IMR-90 (cell line): ENCODE measurements around the gene FERMT2. TPM values are rescaled to one million over a fixed set of nuclear protein-coding genes. Genes with fewer than 3 reads are reported as not detected.

Experiments used
- ATAC-seq: fragments of 200-7000 bp; cut with Tn5 transposase; 2 replicates; pipeline ENCODE4 v1.9.1; 2020; ENCODE audit warnings: low read depth, mild to moderate bottlenecking, moderate library complexity
- BruUV-seq: library from RNA; stranded (reverse); fragments of 400-500 nt; replicated peaks from 2 replicates; lab custom pipeline; 2021; lab: Mats Ljungman, UMichigan
- CTCF ChIA-PET: fragments of 300-600 bp; formaldehyde crosslinking; extraction: SDS; loops from one replicate; lab custom pipeline; 2021; ENCODE audit warnings: antibody characterized with exemption; lab: Yijun Ruan, JAX
- POLR2A ChIA-PET: fragments of 300-600 bp; sonication (Branson Sonifier 250); formaldehyde crosslinking; loops from one replicate; lab custom pipeline; 2022; ENCODE audit warnings: antibody characterized with exemption; ENCODE audit not compliant: unreplicated experiment; lab: Charles Lee
- DNase-seq: peaks from one replicate; pipeline ENCODE4 v3.0.0; 2013
- H2AFZ ChIP-seq: replicated peaks from 2 replicates; pipeline ENCODE3; 2013; ENCODE audit warnings: low read length, mild to moderate bottlenecking; ENCODE audit not compliant: poor library complexity
- H2AK5ac ChIP-seq: 2 replicates; pipeline ENCODE4 v1.6.1; 2013; ENCODE audit warnings: low read depth, low read length, inconsistent platforms
- H2AK9ac ChIP-seq: replicated peaks from 2 replicates; pipeline ENCODE3; 2013; ENCODE audit warnings: mild to moderate bottlenecking, low read depth, low read length, moderate library complexity; ENCODE audit not compliant: poor library complexity
- H2BK120ac ChIP-seq: 2 replicates; pipeline ENCODE4 v1.6.1; 2013; ENCODE audit warnings: low read depth, low read length, inconsistent platforms
- H2BK15ac ChIP-seq: 3 replicates; pipeline ENCODE4 v1.6.1; 2013; ENCODE audit warnings: low read depth, low read length, inconsistent platforms
- H2BK20ac ChIP-seq: 2 replicates; pipeline ENCODE4 v1.6.1; 2013; ENCODE audit warnings: low read depth, mild to moderate bottlenecking, inconsistent platforms, low read length, moderate library complexity
- H2BK5ac ChIP-seq: 2 replicates; pipeline ENCODE4 v1.6.1; 2013; ENCODE audit warnings: mild to moderate bottlenecking, low read depth, low read length, inconsistent platforms; ENCODE audit not compliant: poor library complexity, severe bottlenecking
- H3K14ac ChIP-seq: replicated peaks from 2 replicates; pipeline ENCODE4 v1.6.1; 2013; ENCODE audit warnings: low read depth, low read length, inconsistent platforms
- H3K18ac ChIP-seq: 2 replicates; pipeline ENCODE4 v1.6.1; 2013; ENCODE audit warnings: low read depth, low read length, control low read depth
- H3K23ac ChIP-seq: 2 replicates; pipeline ENCODE4 v1.6.1; 2013; ENCODE audit warnings: low read depth, low read length, inconsistent platforms
- H3K27ac ChIP-seq: 2 replicates; pipeline ENCODE4 v1.5.1; 2013; ENCODE audit warnings: mild to moderate bottlenecking, control low read depth, low read length; ENCODE audit not compliant: insufficient read depth
- H3K27me3 ChIP-seq: 2 replicates; pipeline ENCODE4 v1.6.1; 2013; ENCODE audit warnings: low read length; ENCODE audit not compliant: control insufficient read depth, insufficient read depth
- H3K36me3 ChIP-seq: 2 replicates; pipeline ENCODE4 v1.6.1; 2013; ENCODE audit warnings: low read length, mixed read lengths; ENCODE audit not compliant: control insufficient read depth, insufficient read depth
- H3K4ac ChIP-seq: 2 replicates; pipeline ENCODE4 v1.6.1; 2013; ENCODE audit warnings: low read depth, low read length, inconsistent platforms
- H3K4me1 ChIP-seq: 2 replicates; pipeline ENCODE4 v1.6.1; 2013; ENCODE audit warnings: low read length, mixed read lengths; ENCODE audit not compliant: control insufficient read depth, insufficient read depth
- H3K4me2 ChIP-seq: 2 replicates; pipeline ENCODE4 v1.6.1; 2013; ENCODE audit warnings: low read depth, mild to moderate bottlenecking, control low read depth, low read length, moderate library complexity
- H3K4me3 ChIP-seq: 2 replicates; pipeline ENCODE4 v1.5.1; 2013; ENCODE audit warnings: low read depth, mild to moderate bottlenecking, control low read depth, low read length, moderate library complexity; ENCODE audit not compliant: insufficient read depth
- H3K56ac ChIP-seq: 2 replicates; pipeline ENCODE4 v1.6.1; 2013; ENCODE audit warnings: low read length, inconsistent platforms; ENCODE audit not compliant: insufficient read depth; ENCODE audit errors: extremely low read depth
- H3K79me1 ChIP-seq, 2 experiments: 2 replicates each; pipeline ENCODE4 v1.6.1; 2013; ENCODE audit warnings: low read length in 2 of 2, inconsistent platforms in 1 of 2, low read depth in 1 of 2
- H3K9ac ChIP-seq: 2 replicates; pipeline ENCODE4 v1.6.1; 2013; ENCODE audit warnings: low read depth, low read length, control low read depth
- H3K9me1 ChIP-seq: 2 replicates; pipeline ENCODE4 v1.6.1; 2013; ENCODE audit warnings: low read length, inconsistent platforms; ENCODE audit not compliant: insufficient read depth
- H3K9me3 ChIP-seq: 2 replicates; pipeline ENCODE4 v1.6.1; 2013; ENCODE audit warnings: low read length; ENCODE audit not compliant: control insufficient read depth, insufficient read depth
- H4K20me1 ChIP-seq: 2 replicates; pipeline ENCODE4 v1.6.1; 2013; ENCODE audit warnings: low read length, inconsistent platforms; ENCODE audit not compliant: insufficient read depth
- H4K5ac ChIP-seq: 2 replicates; pipeline ENCODE4 v1.6.1; 2013; ENCODE audit warnings: mild to moderate bottlenecking, low read depth, low read length, control low read depth
- H4K8ac ChIP-seq, 2 experiments: 2 replicates each; pipeline ENCODE4 v1.6.1; 2013; ENCODE audit warnings: low read depth in 2 of 2, low read length in 2 of 2, control low read depth in 1 of 2, inconsistent platforms in 1 of 2
- H4K91ac ChIP-seq: 2 replicates; pipeline ENCODE4 v1.6.1; 2013; ENCODE audit warnings: low read depth, low read length, inconsistent platforms; ENCODE audit not compliant: insufficient read depth
- FOS ChIP-seq: fragments of 150-350 bp; IDR thresholded peaks from 2 replicates; pipeline ENCODE4 v1.6.1; 2016; ENCODE audit warnings: low read depth, low read length
- MAFK ChIP-seq: IDR thresholded peaks from 2 replicates; pipeline ENCODE4 v1.6.1; 2012; ENCODE audit warnings: low read depth, low read length, improper control_type of control experiment
- MAZ ChIP-seq: IDR thresholded peaks from 2 replicates; pipeline ENCODE4 v1.6.1; 2012; ENCODE audit warnings: low read depth, mild to moderate bottlenecking, low read length, improper control_type of control experiment, moderate library complexity, borderline replicate concordance
- POLR2A ChIP-seq: IDR thresholded peaks from 2 replicates; pipeline ENCODE4 v1.6.1; 2012; ENCODE audit warnings: mild to moderate bottlenecking, low read depth, low read length
- WGBS, 2 experiments: methylation state at CpG; one replicate each; pipeline versions ENCODE4 v1.1.5 to v1.1.7; 2013; ENCODE audit warnings: missing lambda C conversion rate in 2 of 2; ENCODE audit not compliant: insufficient read length in 1 of 2; ENCODE audit errors: extremely low coverage in 2 of 2; 5-methylcytosine and 5-hydroxymethylcytosine counted together
- dilution Hi-C: fragments of 300-500 bp; cut with HindIII; formaldehyde crosslinking; loops from one replicate; pipeline ENCODE4 v1.14.3; 2018; ENCODE audit warnings: low sequenced_read_pairs; ENCODE audit not compliant: unreplicated experiment
- in situ Hi-C: fragments of 300-500 bp; cut with MboI; formaldehyde crosslinking; loops from 3 replicates; pipeline ENCODE4 v1.14.3; 2019; ENCODE audit warnings: low sequenced_read_pairs, inconsistent platforms, mixed read lengths
- intact Hi-C: fragments of 100-400 bp; cut with micrococcal nuclease; formaldehyde crosslinking; loops from 2 replicates; pipeline ENCODE4 v1.10.0; 2022
- polyA plus RNA-seq, 3 experiments: library from polyadenylated mRNA; depleted of rRNA; stranded (reverse); fragments of >200 nt; gene quantifications; 2 replicates each; pipeline ENCODE4 v1.2.3, GENCODE V29; 2012; ENCODE audit warnings: low replicate concordance in 1 of 3
- total RNA-seq: library from RNA; depleted of rRNA; stranded (reverse); fragments of >200 nt; gene quantifications from 2 replicates; pipeline ENCODE4 v1.2.3, GENCODE V29; 2012

FERMT2 gene
- total and polyA plus RNA-seq, 2 of the 4 experiments (the other 2 are of a cell fraction), result 131 to 217 TPM

- dilution Hi-C loops, result no loop called here
These were observed 23.9 kb downstream of the FERMT2 start for GRCh38 chr14:52926953-52927352.

More at GRCh38 chr14:52926953-52927352, 23.9 kb downstream of the FERMT2 start:
- no peak overlapping the region for H4K91ac ChIP-seq
- no peak overlapping the region for H3K9ac ChIP-seq
- H3K4me3 ChIP-seq, result no peak overlapping the region
- intact Hi-C loops (no loop called here), in situ Hi-C loops (no loop called here)
- H3K27ac ChIP-seq, result no peak overlapping the region
- no peak overlapping the region for H2AK9ac ChIP-seq
- no peak overlapping the region for H4K5ac ChIP-seq
- peaks cover 0 to 77% of the 10 kb centered on the region in 2 experiments; a peak in 2 of 4 replicates for H3K79me1 ChIP-seq
- H2AK5ac ChIP-seq, result no peak overlapping the region
- H3K4me1 ChIP-seq, result peaks cover 30% of the 10 kb centered on the region
- ChIA-PET POLR2A (no interaction called here), CTCF (no interaction called here)
- no peak overlapping the region for H3K4ac ChIP-seq
- H3K9me3 ChIP-seq, result no peaks in the 10 kb centered on the region
- peak; percentile 34 for ATAC-seq
- no peak overlapping the region for H2BK20ac ChIP-seq
- H2BK120ac ChIP-seq, result no peak overlapping the region
- H2AFZ ChIP-seq, result no peak overlapping the region
- H3K4me2 ChIP-seq, result peak overlapping the region; percentile 44; the same call in 1 of the 2 replicates
- H3K14ac ChIP-seq, result no peak overlapping the region
- H2BK5ac ChIP-seq, result peak overlapping the region; percentile 42
- 0 out of 4 replicates have a peak overlapping the region, but pooled peaks of 1 of the 2 experiments have one; percentile 13 for H4K8ac ChIP-seq
- peaks cover 98% of the 10 kb centered on the region for H4K20me1 ChIP-seq
- 54% methylated on average over 2 of the region's 3 CpGs; no CpG with 5 or more reads in 1 of the 2 experiments for WGBS, 2 experiments
- H2BK15ac ChIP-seq, result no peak overlapping the region
- no peak overlapping the region for H3K18ac ChIP-seq
- H3K56ac ChIP-seq, result no peak overlapping the region
- peaks cover 48% of the 10 kb centered on the region for H3K9me1 ChIP-seq
- no peaks in the 10 kb centered on the region for H3K27me3 ChIP-seq
- peak overlapping the region; percentile 46; the same call in 1 of the 2 replicates for H3K23ac ChIP-seq
- no TSS peak for BruUV-seq
- TF ChIP-seq POLR2A (no peak), FOS (peak; percentile 75), MAFK (peak; percentile 71), MAZ (no peak)
- H3K36me3 ChIP-seq, result no peaks in the 10 kb centered on the region; the same call in 1 of the 2 replicates
- peak; percentile 72 for DNase-seq
